Measurements from ENCODE around the gene CPT1A. TPM values are rescaled to one million over a fixed set of nuclear protein-coding genes. Genes with fewer than 3 reads are reported as not detected.

Gene CPT1A
- total RNA-seq, 1 donor from 2014 or later, result 4.1 TPM

DNA sequence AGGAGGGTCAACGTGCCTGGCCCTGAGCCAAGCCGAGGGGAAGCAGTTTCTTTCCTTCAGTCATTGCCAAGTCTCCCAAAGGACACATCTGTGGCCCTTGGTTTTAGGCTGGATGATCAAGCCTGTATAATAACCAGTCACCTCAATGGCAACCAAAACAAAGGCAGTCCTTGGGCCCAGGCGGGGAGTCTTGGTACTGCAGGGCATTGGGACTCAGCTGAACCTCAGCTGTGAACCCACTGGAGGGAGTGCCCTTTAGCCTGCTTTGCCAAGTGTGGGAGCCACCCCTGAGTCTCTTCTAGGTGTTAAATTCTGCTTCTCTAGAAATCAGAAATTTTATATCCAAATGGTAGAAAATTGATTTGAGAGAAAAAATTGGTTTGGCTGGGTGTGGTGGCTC lies 36.9 kb downstream of the CPT1A start:
- no peak overlapping the region for H3K27ac Mint-ChIP-seq (ENCODE audit: unreplicated experiment)
- peaks cover 1% of the 10 kb centered on the region for H3K9me3 Mint-ChIP-seq (ENCODE audit: unreplicated experiment)
- H3K27me3 Mint-ChIP-seq (ENCODE audit: unreplicated experiment), result no peaks in the 10 kb centered on the region
- no peaks in the 10 kb centered on the region for H3K4me1 Mint-ChIP-seq (ENCODE audit: low read depth, unreplicated experiment)
- H3K4me3 Mint-ChIP-seq (ENCODE audit: unreplicated experiment), result no peak overlapping the region
- TF ChIP-seq, protein P1, sequence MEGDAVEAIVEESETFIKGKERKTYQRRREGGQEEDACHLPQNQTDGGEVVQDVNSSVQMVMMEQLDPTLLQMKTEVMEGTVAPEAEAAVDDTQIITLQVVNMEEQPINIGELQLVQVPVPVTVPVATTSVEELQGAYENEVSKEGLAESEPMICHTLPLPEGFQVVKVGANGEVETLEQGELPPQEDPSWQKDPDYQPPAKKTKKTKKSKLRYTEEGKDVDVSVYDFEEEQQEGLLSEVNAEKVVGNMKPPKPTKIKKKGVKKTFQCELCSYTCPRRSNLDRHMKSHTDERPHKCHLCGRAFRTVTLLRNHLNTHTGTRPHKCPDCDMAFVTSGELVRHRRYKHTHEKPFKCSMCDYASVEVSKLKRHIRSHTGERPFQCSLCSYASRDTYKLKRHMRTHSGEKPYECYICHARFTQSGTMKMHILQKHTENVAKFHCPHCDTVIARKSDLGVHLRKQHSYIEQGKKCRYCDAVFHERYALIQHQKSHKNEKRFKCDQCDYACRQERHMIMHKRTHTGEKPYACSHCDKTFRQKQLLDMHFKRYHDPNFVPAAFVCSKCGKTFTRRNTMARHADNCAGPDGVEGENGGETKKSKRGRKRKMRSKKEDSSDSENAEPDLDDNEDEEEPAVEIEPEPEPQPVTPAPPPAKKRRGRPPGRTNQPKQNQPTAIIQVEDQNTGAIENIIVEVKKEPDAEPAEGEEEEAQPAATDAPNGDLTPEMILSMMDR (IDR thresholded peaks at IDR 0.05; ENCODE audit: partially characterized antibody, unreplicated experiment), result no peak
- no peaks in the 10 kb centered on the region for H3K36me3 Mint-ChIP-seq (ENCODE audit: unreplicated experiment)
- no peak for DNase-seq

DNA sequence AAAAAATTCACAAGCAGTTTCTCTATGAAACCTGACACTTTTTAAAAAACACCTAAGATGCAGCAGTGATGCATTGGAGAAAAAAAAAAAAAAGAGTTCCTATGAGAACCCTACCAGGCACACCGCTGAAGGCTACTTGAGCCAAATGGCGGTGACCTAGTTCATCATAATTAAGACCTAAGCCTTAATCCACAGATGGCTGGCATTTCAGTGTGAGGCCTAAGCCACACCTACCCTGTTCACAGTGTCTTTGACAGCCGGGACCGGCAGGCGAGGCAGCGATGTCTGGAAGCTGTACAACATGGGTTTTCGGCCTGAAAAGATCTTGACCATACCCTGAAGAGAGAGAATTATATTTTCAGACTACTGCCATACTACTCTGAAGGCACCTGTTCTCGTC lies 38.0 kb downstream of the CPT1A start:
- Mint-ChIP-seq H3K4me3 (ENCODE audit: unreplicated experiment) (no peak overlapping the region), H3K4me1 (ENCODE audit: low read depth, unreplicated experiment) (no peaks in the 10 kb centered on the region), H3K9me3 (ENCODE audit: unreplicated experiment) (peaks cover 1% of the 10 kb centered on the region), H3K27me3 (ENCODE audit: unreplicated experiment) (no peaks in the 10 kb centered on the region), H3K27ac (ENCODE audit: unreplicated experiment) (no peak overlapping the region), H3K36me3 (ENCODE audit: unreplicated experiment) (no peaks in the 10 kb centered on the region)
- no peak for DNase-seq
- TF ChIP-seq, protein P1 (IDR thresholded peaks at IDR 0.05; ENCODE audit: partially characterized antibody, unreplicated experiment), result no peak

DNA sequence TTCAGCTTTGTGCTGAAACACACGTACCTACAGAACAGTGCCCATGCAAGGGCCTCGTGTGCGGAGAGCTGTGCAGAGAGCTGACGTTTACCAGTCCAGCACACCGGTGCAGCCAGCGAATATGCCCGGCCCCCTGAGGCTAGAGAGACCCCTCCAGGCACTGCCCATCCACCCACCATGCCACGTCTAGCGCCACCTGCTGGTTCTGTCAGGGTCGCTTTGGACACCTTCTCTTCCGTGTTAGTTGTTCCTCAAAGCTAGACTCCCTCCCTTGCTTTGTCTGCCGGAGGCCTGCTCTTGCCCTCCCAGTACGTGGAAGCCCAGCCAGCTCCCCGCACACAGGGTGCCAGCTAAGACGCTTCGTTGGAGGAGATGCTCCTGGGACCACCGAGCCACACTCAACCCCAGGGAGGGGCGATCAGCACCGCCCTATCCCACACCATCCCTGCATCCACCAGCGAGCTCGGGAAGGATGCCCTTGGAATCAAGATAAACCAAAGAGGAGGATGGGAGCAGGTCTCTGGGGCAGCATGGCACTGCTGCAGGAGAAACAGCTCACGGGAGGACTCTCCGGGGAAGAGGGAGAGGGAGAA lies 43.4 kb downstream of the CPT1A start:
- peaks cover 1% of the 10 kb centered on the region for H3K9me3 Mint-ChIP-seq (ENCODE audit: unreplicated experiment)
- H3K4me3 Mint-ChIP-seq (ENCODE audit: unreplicated experiment), result no peak overlapping the region
- no peaks in the 10 kb centered on the region for H3K4me1 Mint-ChIP-seq (ENCODE audit: low read depth, unreplicated experiment)
- H3K36me3 Mint-ChIP-seq (ENCODE audit: unreplicated experiment), result no peaks in the 10 kb centered on the region
- H3K27me3 Mint-ChIP-seq (ENCODE audit: unreplicated experiment), result no peaks in the 10 kb centered on the region
- DNase-seq, result peak; percentile 75
- H3K27ac Mint-ChIP-seq (ENCODE audit: unreplicated experiment), result no peak overlapping the region
- TF ChIP-seq, protein P1 (IDR thresholded peaks at IDR 0.05; ENCODE audit: partially characterized antibody, unreplicated experiment), result peak; percentile 75

DNA sequence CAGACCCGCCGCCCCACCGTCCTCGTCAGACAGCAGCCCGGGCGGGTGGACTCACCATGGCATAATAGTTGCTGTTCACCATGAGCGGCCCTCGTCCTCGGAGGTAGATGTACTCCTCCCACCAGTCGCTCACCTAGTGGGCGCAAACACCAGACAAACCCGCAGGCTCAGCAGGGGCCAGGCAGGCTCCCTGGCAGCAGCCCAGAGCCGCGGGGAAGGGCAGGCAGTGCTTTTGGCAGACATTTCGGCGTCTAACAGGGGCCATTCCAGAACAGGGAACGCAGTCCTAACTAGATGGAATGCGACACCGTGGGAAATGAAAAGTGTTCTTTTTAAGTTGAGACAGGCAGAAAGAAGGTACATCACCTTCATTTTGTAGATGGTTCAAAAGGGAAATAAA lies 44.9 kb downstream of the CPT1A start:
- Mint-ChIP-seq H3K4me1 (ENCODE audit: low read depth, unreplicated experiment) (no peaks in the 10 kb centered on the region), H3K27ac (ENCODE audit: unreplicated experiment) (no peak overlapping the region), H3K27me3 (ENCODE audit: unreplicated experiment) (no peaks in the 10 kb centered on the region), H3K9me3 (ENCODE audit: unreplicated experiment) (peaks cover 1% of the 10 kb centered on the region), H3K4me3 (ENCODE audit: unreplicated experiment) (no peak overlapping the region), H3K36me3 (ENCODE audit: unreplicated experiment) (no peaks in the 10 kb centered on the region)
- TF ChIP-seq, protein P1 (IDR thresholded peaks at IDR 0.05; ENCODE audit: partially characterized antibody, unreplicated experiment), result no peak
- DNase-seq, result no peak

DNA sequence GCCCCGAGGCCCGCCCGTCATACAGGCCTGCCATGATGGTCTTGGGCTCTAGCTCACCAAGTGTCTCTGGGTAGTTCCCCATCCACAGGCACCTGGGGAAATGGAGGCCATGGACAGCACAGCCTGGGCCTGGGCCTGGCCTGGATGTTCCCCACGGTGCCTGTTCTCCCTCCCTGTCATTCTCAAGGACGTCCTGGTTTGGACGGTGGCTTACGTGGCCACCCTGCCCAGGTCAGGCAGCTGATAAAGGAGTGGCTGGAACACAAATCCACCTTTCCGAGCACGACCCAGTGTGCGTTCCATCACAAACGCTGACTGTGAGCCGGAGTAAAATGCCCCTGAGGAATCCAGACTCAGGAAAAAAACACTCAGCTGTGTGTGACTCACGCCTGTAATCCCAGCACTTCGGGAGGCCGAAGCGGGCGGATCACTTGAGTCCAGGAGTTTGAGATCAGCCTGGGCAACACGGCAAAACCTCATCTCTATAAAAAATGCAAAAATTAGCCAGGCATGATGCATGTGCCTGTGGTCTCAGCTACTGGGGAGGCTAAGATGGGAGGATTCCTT lies 49.2 kb downstream of the CPT1A start:
- Mint-ChIP-seq H3K9me3 (ENCODE audit: unreplicated experiment) (no peaks in the 10 kb centered on the region), H3K27ac (ENCODE audit: unreplicated experiment) (no peak overlapping the region), H3K4me1 (ENCODE audit: low read depth, unreplicated experiment) (no peaks in the 10 kb centered on the region), H3K36me3 (ENCODE audit: unreplicated experiment) (no peaks in the 10 kb centered on the region), H3K27me3 (ENCODE audit: unreplicated experiment) (no peaks in the 10 kb centered on the region), H3K4me3 (ENCODE audit: unreplicated experiment) (no peak overlapping the region)
- TF ChIP-seq, protein P1 (IDR thresholded peaks at IDR 0.05; ENCODE audit: partially characterized antibody, unreplicated experiment), result no peak
- no peak for DNase-seq
